MCF 10A (cell line): ENCODE measurements around the gene PIWIL4. TPM values are rescaled to one million over a fixed set of nuclear protein-coding genes. Genes with fewer than 3 reads are reported as not detected.
"Not testable (repeated sequence)": the region's sequence is repeated elsewhere in the genome, so short reads cannot be mapped to it uniquely, and the experiment has no call there.

Experiments used
- BruUV-seq: library from RNA; stranded (reverse); fragments of 400-500 nt; replicated peaks from 2 replicates; lab custom pipeline; 2021; lab: Mats Ljungman, UMichigan
- CTCF ChIA-PET: fragments of 300-600 bp; sonication (Branson Sonifier 250); formaldehyde crosslinking; extraction: SDS; loops from one replicate; lab custom pipeline; 2021; ENCODE audit warnings: antibody characterized with exemption, inconsistent platforms; lab: Yijun Ruan, JAX
- POLR2A ChIA-PET: fragments of 300-600, 350-650 bp; sonication (Branson Sonifier 250); formaldehyde crosslinking; extraction: SDS; loops from one replicate; lab custom pipeline; 2020; ENCODE audit warnings: antibody characterized with exemption, inconsistent platforms; lab: Yijun Ruan, JAX
- DNase-seq: peaks from one replicate; pipeline ENCODE4 v3.0.0-alpha.2; 2018; ENCODE audit not compliant: unreplicated experiment
- H3K27ac Mint-ChIP-seq: one replicate; pipeline ENCODE4 v1.8.0; 2022; ENCODE audit warnings: mild to moderate bottlenecking, low read depth, mixed read lengths; ENCODE audit not compliant: unreplicated experiment
- H3K27me3 Mint-ChIP-seq: one replicate; pipeline ENCODE4 v1.8.0; 2022; ENCODE audit warnings: mixed read lengths; ENCODE audit not compliant: insufficient read depth, unreplicated experiment
- H3K36me3 Mint-ChIP-seq: one replicate; pipeline ENCODE4 v1.8.0; 2022; ENCODE audit warnings: mild to moderate bottlenecking, moderate library complexity, mixed read lengths; ENCODE audit not compliant: insufficient read depth, unreplicated experiment
- H3K4me1 Mint-ChIP-seq: one replicate; pipeline ENCODE4 v1.8.0; 2022; ENCODE audit warnings: mixed read lengths; ENCODE audit not compliant: insufficient read depth, unreplicated experiment
- H3K4me3 Mint-ChIP-seq: one replicate; pipeline ENCODE4 v1.8.0; 2022; ENCODE audit warnings: mild to moderate bottlenecking, moderate library complexity, mixed read lengths; ENCODE audit not compliant: unreplicated experiment
- H3K9me3 Mint-ChIP-seq: one replicate; pipeline ENCODE4 v1.8.0; 2022; ENCODE audit warnings: mixed read lengths; ENCODE audit not compliant: unreplicated experiment
- intact Hi-C: fragments of 100-400 bp; cut with micrococcal nuclease; formaldehyde crosslinking; loops from 2 replicates; pipeline ENCODE4 v1.14.1; 2022
- total RNA-seq: library from RNA; stranded (reverse); gene quantifications from 2 replicates; pipeline ENCODE4 v1.2.3, GENCODE V29; 2022
- TF ChIP-seq, protein P1 (sequence below): fragments of 200-600 bp; IDR thresholded peaks from one replicate; pipeline ENCODE4 v1.8.0; 2022; ENCODE audit warnings: antibody characterized with exemption, mild to moderate bottlenecking; ENCODE audit not compliant: unreplicated experiment

The PIWIL4 gene
- total RNA-seq, 1 experiment from 2014 or later, result not detected

DNA sequence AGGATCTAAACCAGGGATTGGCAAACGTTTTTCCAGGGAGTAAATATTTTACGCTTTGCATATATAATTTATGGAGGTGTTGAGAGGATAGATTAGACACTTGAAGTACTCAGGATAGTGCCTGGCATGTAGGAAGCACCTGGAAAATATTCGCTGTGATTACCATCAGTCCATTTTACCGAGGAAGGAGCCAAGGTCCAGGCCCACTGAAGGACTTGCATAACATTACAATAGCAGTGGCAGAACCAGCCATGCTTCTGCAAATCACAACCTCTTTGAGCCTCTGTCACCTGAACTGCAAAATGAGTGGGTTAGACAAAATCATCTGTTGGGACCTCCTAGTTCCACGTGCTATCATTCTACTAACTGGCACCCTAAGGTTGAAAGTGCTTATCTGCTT lies 18.0 kb upstream of the PIWIL4 start:
- intact Hi-C loops, result no loop called here
- no peaks in the 10 kb centered on the region for H3K4me1 Mint-ChIP-seq
- no peak overlapping the region for H3K4me3 Mint-ChIP-seq
- no peaks in the 10 kb centered on the region for H3K27me3 Mint-ChIP-seq
- H3K27ac Mint-ChIP-seq, result no peak overlapping the region
- TF ChIP-seq, protein P1, sequence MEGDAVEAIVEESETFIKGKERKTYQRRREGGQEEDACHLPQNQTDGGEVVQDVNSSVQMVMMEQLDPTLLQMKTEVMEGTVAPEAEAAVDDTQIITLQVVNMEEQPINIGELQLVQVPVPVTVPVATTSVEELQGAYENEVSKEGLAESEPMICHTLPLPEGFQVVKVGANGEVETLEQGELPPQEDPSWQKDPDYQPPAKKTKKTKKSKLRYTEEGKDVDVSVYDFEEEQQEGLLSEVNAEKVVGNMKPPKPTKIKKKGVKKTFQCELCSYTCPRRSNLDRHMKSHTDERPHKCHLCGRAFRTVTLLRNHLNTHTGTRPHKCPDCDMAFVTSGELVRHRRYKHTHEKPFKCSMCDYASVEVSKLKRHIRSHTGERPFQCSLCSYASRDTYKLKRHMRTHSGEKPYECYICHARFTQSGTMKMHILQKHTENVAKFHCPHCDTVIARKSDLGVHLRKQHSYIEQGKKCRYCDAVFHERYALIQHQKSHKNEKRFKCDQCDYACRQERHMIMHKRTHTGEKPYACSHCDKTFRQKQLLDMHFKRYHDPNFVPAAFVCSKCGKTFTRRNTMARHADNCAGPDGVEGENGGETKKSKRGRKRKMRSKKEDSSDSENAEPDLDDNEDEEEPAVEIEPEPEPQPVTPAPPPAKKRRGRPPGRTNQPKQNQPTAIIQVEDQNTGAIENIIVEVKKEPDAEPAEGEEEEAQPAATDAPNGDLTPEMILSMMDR, result no peak
- no TSS peak for BruUV-seq
- CTCF ChIA-PET, result interaction anchor here (1.0 to 2.2 kb wide), 2 partner anchors 13 to 29 kb away, joined by 3 to 10 read pairs; no protein-coding TSS in a partner anchor
- H3K36me3 Mint-ChIP-seq, result peaks cover under 1% of the 10 kb centered on the region
- H3K9me3 Mint-ChIP-seq, result no peaks in the 10 kb centered on the region
- no peak for DNase-seq
- POLR2A ChIA-PET, result no interaction called here

DNA sequence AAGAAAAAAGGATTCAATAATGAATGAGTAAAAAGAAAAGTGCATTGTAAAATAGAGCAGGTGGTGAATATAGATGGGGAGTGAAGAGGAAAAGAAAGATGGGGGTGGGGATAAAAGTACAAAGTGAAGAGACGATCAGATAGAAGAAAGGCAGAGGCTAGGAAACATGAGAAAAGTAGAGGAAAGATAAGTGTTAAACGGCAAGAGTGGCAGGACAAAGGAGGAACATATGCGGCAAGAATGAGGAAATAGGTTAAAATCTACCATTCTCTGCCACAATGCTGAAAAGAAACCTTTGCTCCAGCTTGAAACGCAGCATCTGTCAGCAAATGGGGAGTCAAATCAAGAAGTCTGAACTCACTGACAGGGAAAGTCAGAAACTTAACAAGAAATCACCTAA lies 16.7 kb upstream of the PIWIL4 start:
- DNase-seq, result no peak
- ChIA-PET POLR2A (no interaction called here), CTCF (interaction anchor here (0.9 to 1.4 kb wide), 2 partner anchors 31 to 32 kb away, joined by 3 read pairs; no protein-coding TSS in a partner anchor)
- intact Hi-C loops, result no loop called here
- TF ChIP-seq, protein P1, result no peak
- no peaks in the 10 kb centered on the region for H3K27me3 Mint-ChIP-seq
- H3K4me1 Mint-ChIP-seq, result no peaks in the 10 kb centered on the region
- BruUV-seq, result no TSS peak
- no peak overlapping the region for H3K4me3 Mint-ChIP-seq
- H3K36me3 Mint-ChIP-seq, result no peaks in the 10 kb centered on the region
- H3K27ac Mint-ChIP-seq, result no peak overlapping the region
- H3K9me3 Mint-ChIP-seq, result no peaks in the 10 kb centered on the region

DNA sequence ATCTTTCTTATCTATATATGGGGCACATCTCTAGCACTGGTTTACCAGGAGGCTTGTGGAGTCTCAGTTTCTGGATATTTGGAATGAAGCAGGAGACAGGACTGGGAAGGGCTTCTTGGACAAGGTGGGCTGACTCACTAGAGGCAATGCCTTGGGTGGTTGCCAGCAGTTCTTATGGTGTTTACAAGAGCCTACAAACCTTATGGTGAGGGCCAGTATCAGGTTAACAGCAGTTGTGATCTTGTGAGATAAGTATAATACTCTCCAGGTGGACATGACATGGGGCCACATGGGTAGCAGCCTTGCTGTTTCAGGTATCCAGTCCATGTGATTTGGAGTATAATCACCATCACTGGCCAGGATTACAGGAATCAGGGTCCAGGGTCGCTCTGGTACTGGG lies 13.2 kb upstream of the PIWIL4 start:
- intact Hi-C loops, result no loop called here
- Mint-ChIP-seq H3K4me3 (no peak overlapping the region), H3K27ac (no peak overlapping the region), H3K27me3 (no peaks in the 10 kb centered on the region), H3K36me3 (no peaks in the 10 kb centered on the region), H3K4me1 (no peaks in the 10 kb centered on the region), H3K9me3 (no peaks in the 10 kb centered on the region)
- ChIA-PET CTCF (interaction anchor here (0.7 to 1.6 kb wide), 3 partner anchors 18 to 669 kb away, joined by 3 to 4 read pairs (median 3); no protein-coding TSS in a partner anchor), POLR2A (no interaction called here)
- BruUV-seq, result no TSS peak
- peak; percentile 64 for DNase-seq
- TF ChIP-seq, protein P1, result no peak

DNA sequence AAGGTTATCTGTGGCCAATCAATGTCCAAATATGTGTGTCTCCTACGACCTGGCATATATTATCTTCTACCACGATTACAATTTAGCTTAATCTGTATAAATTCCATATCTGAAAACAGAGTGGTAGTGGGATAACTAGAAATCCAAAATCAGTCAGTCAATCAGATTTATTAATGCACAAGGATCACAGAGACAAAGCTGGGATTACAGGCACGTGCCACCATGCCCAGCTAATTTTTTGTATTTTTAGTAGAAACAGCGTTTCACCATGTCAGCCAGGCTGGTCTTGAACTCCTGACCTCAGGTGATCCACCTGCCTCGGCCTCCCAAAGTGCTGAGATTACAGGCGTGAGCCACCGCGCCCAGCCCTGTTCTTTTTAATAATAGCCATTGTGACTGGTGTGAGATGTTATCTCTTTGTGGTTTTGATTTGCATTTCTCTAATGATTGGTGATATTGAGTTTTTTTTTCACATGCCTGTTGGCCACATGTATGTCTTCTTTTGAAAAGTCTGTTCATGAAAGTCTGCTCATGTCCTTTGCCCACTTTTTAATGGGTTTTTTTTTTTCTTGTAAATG lies 11.3 kb upstream of the PIWIL4 start:
- H3K4me1 Mint-ChIP-seq, H3K27me3 Mint-ChIP-seq, H3K9me3 Mint-ChIP-seq, DNase-seq, BruUV-seq, H3K27ac Mint-ChIP-seq, H3K4me3 Mint-ChIP-seq, intact Hi-C loops, H3K36me3 Mint-ChIP-seq: not testable (repeated sequence)
- CTCF ChIA-PET, result interaction anchor here (1.2 to 2.0 kb wide), 3 partner anchors 9 to 37 kb away, joined by 3 to 12 read pairs (median 5); no protein-coding TSS in a partner anchor
- POLR2A ChIA-PET, result interaction anchor here (0.6 to 0.7 kb wide), 4 partner anchors 8 to 676 kb away, joined by 3 to 5 read pairs (median 4); no protein-coding TSS in a partner anchor
